Naive thymus-derived CD8-positive, alpha-beta T cell (primary cell): ENCODE data around the gene ABCA3. TPM values are rescaled to one million over a fixed set of nuclear protein-coding genes. Genes with fewer than 3 reads are reported as not detected.
"Not testable (repeated sequence)": the region's sequence is repeated elsewhere in the genome, so short reads cannot be mapped to it uniquely, and the experiment has no call there.

Experiments used
- ATAC-seq, 2 donors: fragments of 150-1000 bp; cut with Tn5 transposase in 1 of 2; sonication (Bioruptor Pico), chemical (Tn5 transposase) in 1 of 2; 1 replicate in 1 of 2; 2 replicates in 1 of 2; pipeline ENCODE4 v1.10.0; 2021; ENCODE audit warnings: mild to moderate bottlenecking in 2 of 2, moderate library complexity in 2 of 2
- POLR2A ChIA-PET: fragments of 350-600 bp; sonication (Branson Sonifier 250); formaldehyde crosslinking; loops from one replicate; lab custom pipeline; 2021; ENCODE audit warnings: antibody characterized with exemption; lab: Charles Lee
- DNase-seq, 10 donors: peaks; one replicate each; pipeline versions ENCODE4 v3.0.0 to v3.0.0-alpha.2; 2020 to 2022
- H3K27ac Mint-ChIP-seq, 10 donors: one replicate each; pipeline ENCODE4 v1.8.0; 2020 to 2022; ENCODE audit warnings: mild to moderate bottlenecking in 10 of 10, mixed read lengths in 10 of 10, moderate library complexity in 4 of 10, inconsistent platforms in 1 of 10
- H3K27me3 Mint-ChIP-seq, 5 donors: one replicate each; pipeline ENCODE4 v1.8.0; 2021 to 2022; ENCODE audit warnings: mixed read lengths in 5 of 5
- H3K36me3 Mint-ChIP-seq, 3 donors: one replicate each; pipeline ENCODE4 v1.8.0; 2020 to 2022; ENCODE audit warnings: mixed read lengths in 3 of 3, mild to moderate bottlenecking in 2 of 3, inconsistent platforms in 1 of 3
- H3K4me1 Mint-ChIP-seq, 4 donors: one replicate each; pipeline ENCODE4 v1.8.0; 2021 to 2022; ENCODE audit warnings: mixed read lengths in 4 of 4
- H3K4me3 Mint-ChIP-seq, 10 donors: one replicate each; pipeline ENCODE4 v1.8.0; 2020 to 2022; ENCODE audit warnings: mild to moderate bottlenecking in 10 of 10, mixed read lengths in 10 of 10, moderate library complexity in 6 of 10, inconsistent platforms in 1 of 10
- H3K9me3 Mint-ChIP-seq, 9 donors: one replicate each; pipeline ENCODE4 v1.8.0; 2020 to 2022; ENCODE audit warnings: mixed read lengths in 9 of 9, mild to moderate bottlenecking in 3 of 9, inconsistent platforms in 1 of 9, moderate library complexity in 1 of 9
- polyA plus RNA-seq, 3 donors: library from polyadenylated mRNA; unstranded; fragments of 300-500 nt; fragmentation: Illumina TruSeq; gene quantifications; one replicate each; pipeline ENCODE4 v1.2.3, GENCODE V29; 2021
- total RNA-seq, 8 experiments: library from RNA in 2 of 8; stranded (reverse) in 2 of 8; gene quantifications; one replicate each; pipeline ENCODE4 v1.2.3 and lab custom pipeline; 2021 to 2026

ABCA3 gene
- total RNA-seq (1 to 10 TPM; 7.8 to 8.2 TPM), polyA plus RNA-seq (1 to 10 TPM; 1.2 to 2.2 (median 2.1) TPM), total RNA-seq (lab: John Stamatoyannopoulos, UW) (4.5 to 24.1 (median 16.5) reads per million in 6 experiments)

GRCh38 chr16:2340564-2341455, at the start of gene ABCA3:
ABCA3 (minus strand) TSS chr16:2340728; CDS start chr16:2326466, 14,262 bp downstream.
- H3K9me3 Mint-ChIP-seq = no peaks in the 10 kb centered on the region
- POLR2A ChIA-PET = interaction anchor here (0.8 to 1.2 kb wide), 5 partner anchors 72 to 376 kb away, joined by 3 read pairs; partner anchors contain the start of genes RPS2 and TBC1D24
- H3K4me1 Mint-ChIP-seq = peaks cover 5 to 21% (median 12%) of the 10 kb centered on the region in 4 donors
- H3K4me3 Mint-ChIP-seq = peak within 1 kb of the TSS; percentile 75 to 91 (median 86)
- no peaks in the 10 kb centered on the region for H3K36me3 Mint-ChIP-seq
- ATAC-seq (peak; percentile 88 to 92), DNase-seq (peak; percentile 86 to 97 (median 94))
- peak within 1 kb of the TSS in 9 of 10 donors; percentile 56 to 84 (median 75) for H3K27ac Mint-ChIP-seq
- peaks cover 0 to 5% (median 1%) of the 10 kb centered on the region in 5 donors for H3K27me3 Mint-ChIP-seq

- H3K27ac Mint-ChIP-seq = peak overlapping the region in 1 of 10 donors; percentile 54
- no peak overlapping the region for H3K4me3 Mint-ChIP-seq
- peaks cover 0 to 3% (median 0%) of the 10 kb centered on the region in 3 donors for H3K36me3 Mint-ChIP-seq
- DNase-seq (no peak), ATAC-seq (no peak)
- H3K4me1 Mint-ChIP-seq = no peaks in the 10 kb centered on the region
- peaks cover 5 to 24% (median 12%) of the 10 kb centered on the region in 5 donors for H3K27me3 Mint-ChIP-seq
- H3K9me3 Mint-ChIP-seq = peaks cover 0 to 9% (median 3%) of the 10 kb centered on the region in 9 donors
- POLR2A ChIA-PET = no interaction called here
Measured at GRCh38 chr16:2388875-2389433, 48.4 kb upstream of the ABCA3 start.

GRCh38 chr16:2388139-2388874, 47.8 kb upstream of the ABCA3 start:
- DNase-seq (no peak), ATAC-seq (no peak)
- POLR2A ChIA-PET = no interaction called here
- no peak overlapping the region for H3K27ac Mint-ChIP-seq
- H3K27me3 Mint-ChIP-seq = peaks cover 5 to 24% (median 12%) of the 10 kb centered on the region in 5 donors
- peaks cover 0 to 9% (median 3%) of the 10 kb centered on the region in 9 donors for H3K9me3 Mint-ChIP-seq
- H3K4me3 Mint-ChIP-seq = no peak overlapping the region
- H3K4me1 Mint-ChIP-seq = no peaks in the 10 kb centered on the region
- H3K36me3 Mint-ChIP-seq = peaks cover 0 to 3% (median 0%) of the 10 kb centered on the region in 3 donors

- Mint-ChIP-seq H3K9me3 (peaks cover 0 to 9% (median 3%) of the 10 kb centered on the region in 9 donors), H3K4me3 (no peak overlapping the region), H3K36me3 (peaks cover 0 to 3% (median 0%) of the 10 kb centered on the region in 3 donors), H3K27me3 (peaks cover 5 to 17% (median 8%) of the 10 kb centered on the region in 5 donors), H3K4me1 (no peaks in the 10 kb centered on the region), H3K27ac (no peak overlapping the region)
- POLR2A ChIA-PET = no interaction called here
- DNase-seq (no peak), ATAC-seq (no peak)
Measured at GRCh38 chr16:2386990-2387389, 46.5 kb upstream of the ABCA3 start.

GRCh38 chr16:2385982-2386381, 45.5 kb upstream of the ABCA3 start:
- H3K4me1 Mint-ChIP-seq, ATAC-seq, POLR2A ChIA-PET, DNase-seq, H3K4me3 Mint-ChIP-seq, H3K36me3 Mint-ChIP-seq, H3K9me3 Mint-ChIP-seq, H3K27ac Mint-ChIP-seq: not testable (repeated sequence)
- H3K27me3 Mint-ChIP-seq = peaks cover 5 to 12% (median 8%) of the 10 kb centered on the region in 5 donors

- peaks cover 0 to 3% (median 0%) of the 10 kb centered on the region in 3 donors for H3K36me3 Mint-ChIP-seq
- DNase-seq (no peak), ATAC-seq (no peak)
- H3K9me3 Mint-ChIP-seq = peaks cover 0 to 9% (median 3%) of the 10 kb centered on the region in 9 donors
- POLR2A ChIA-PET = no interaction called here
- no peaks in the 10 kb centered on the region for H3K4me1 Mint-ChIP-seq
- no peak overlapping the region for H3K4me3 Mint-ChIP-seq
- H3K27me3 Mint-ChIP-seq = peaks cover 5 to 12% (median 8%) of the 10 kb centered on the region in 5 donors
- no peak overlapping the region for H3K27ac Mint-ChIP-seq
Measured at GRCh38 chr16:2385190-2385836, 44.8 kb upstream of the ABCA3 start.

- H3K9me3 Mint-ChIP-seq = peaks cover 0 to 9% (median 3%) of the 10 kb centered on the region in 9 donors
- no peak overlapping the region for H3K4me3 Mint-ChIP-seq
- H3K27me3 Mint-ChIP-seq = peaks cover 5 to 12% (median 8%) of the 10 kb centered on the region in 5 donors
- H3K27ac Mint-ChIP-seq = no peak overlapping the region
- H3K4me1 Mint-ChIP-seq = no peaks in the 10 kb centered on the region
- ATAC-seq (no peak), DNase-seq (no peak)
- POLR2A ChIA-PET = no interaction called here
- peaks cover 0 to 3% (median 0%) of the 10 kb centered on the region in 3 donors for H3K36me3 Mint-ChIP-seq
Measured at GRCh38 chr16:2384426-2384825, 43.9 kb upstream of the ABCA3 start.

- DNase-seq (no peak), ATAC-seq (no peak)
- Mint-ChIP-seq H3K4me1 (no peaks in the 10 kb centered on the region), H3K36me3 (peaks cover 0 to 2% (median 0%) of the 10 kb centered on the region in 3 donors), H3K27me3 (peaks cover 5 to 12% (median 8%) of the 10 kb centered on the region in 5 donors), H3K27ac (no peak overlapping the region), H3K9me3 (peaks cover 0 to 5% (median 2%) of the 10 kb centered on the region in 9 donors), H3K4me3 (no peak overlapping the region)
- POLR2A ChIA-PET = no interaction called here
Measured at GRCh38 chr16:2383501-2383900, 43.0 kb upstream of the ABCA3 start.

- Mint-ChIP-seq H3K36me3 (no peaks in the 10 kb centered on the region), H3K9me3 (no peaks in the 10 kb centered on the region), H3K4me3 (no peak overlapping the region), H3K27me3 (peaks cover 0 to 24% (median 16%) of the 10 kb centered on the region in 5 donors), H3K27ac (no peak overlapping the region), H3K4me1 (no peaks in the 10 kb centered on the region)
- POLR2A ChIA-PET = no interaction called here
- DNase-seq (no peak), ATAC-seq (no peak)
Measured at GRCh38 chr16:2374644-2375043, 34.1 kb upstream of the ABCA3 start.

GRCh38 chr16:2373176-2373575, 32.6 kb upstream of the ABCA3 start:
- ATAC-seq = no peak
- no peaks in the 10 kb centered on the region for H3K36me3 Mint-ChIP-seq
- no peaks in the 10 kb centered on the region for H3K4me1 Mint-ChIP-seq
- H3K9me3 Mint-ChIP-seq = no peaks in the 10 kb centered on the region
- H3K4me3 Mint-ChIP-seq = no peak overlapping the region
- POLR2A ChIA-PET = no interaction called here
- H3K27me3 Mint-ChIP-seq = peaks cover 2 to 31% (median 18%) of the 10 kb centered on the region in 5 donors
- no peak overlapping the region for H3K27ac Mint-ChIP-seq
- DNase-seq = no peak

GRCh38 chr16:2372684-2373083, 32.2 kb upstream of the ABCA3 start:
- H3K4me1 Mint-ChIP-seq = no peaks in the 10 kb centered on the region
- POLR2A ChIA-PET = no interaction called here
- H3K27ac Mint-ChIP-seq = no peak overlapping the region
- H3K36me3 Mint-ChIP-seq = no peaks in the 10 kb centered on the region
- peaks cover 2 to 34% (median 18%) of the 10 kb centered on the region in 5 donors for H3K27me3 Mint-ChIP-seq
- ATAC-seq (no peak), DNase-seq (no peak)
- H3K9me3 Mint-ChIP-seq = no peaks in the 10 kb centered on the region
- no peak overlapping the region for H3K4me3 Mint-ChIP-seq

- no peaks in the 10 kb centered on the region for H3K36me3 Mint-ChIP-seq
- H3K4me3 Mint-ChIP-seq = no peak overlapping the region
- no peaks in the 10 kb centered on the region for H3K9me3 Mint-ChIP-seq
- H3K27me3 Mint-ChIP-seq = peaks cover 2 to 38% (median 25%) of the 10 kb centered on the region in 5 donors
- ATAC-seq (no peak), DNase-seq (no peak)
- no peaks in the 10 kb centered on the region for H3K4me1 Mint-ChIP-seq
- H3K27ac Mint-ChIP-seq = no peak overlapping the region
- POLR2A ChIA-PET = no interaction called here
Measured at GRCh38 chr16:2371421-2371820, 30.9 kb upstream of the ABCA3 start.
